DOHH2 (cell line): ENCODE measurements around the gene DNAJC15.

ENCODE experiments used
- CTCF ChIP-seq: fragments of 200-600 bp; sonication (generic); IDR thresholded peaks from one replicate; pipeline ENCODE4 v1.5.1; 2014; ENCODE audit warnings: antibody characterized with exemption, mild to moderate bottlenecking, low read depth, low read length; ENCODE audit not compliant: poor library complexity, severe bottlenecking
- EZH2phosphoT487 ChIP-seq: fragments of 200-600 bp; sonication (generic); IDR thresholded peaks from 2 replicates; pipeline ENCODE4 v1.6.1; 2017; ENCODE audit warnings: borderline replicate concordance, mild to moderate bottlenecking, antibody characterized with exemption, low read length, moderate library complexity, mixed read lengths

DNA sequence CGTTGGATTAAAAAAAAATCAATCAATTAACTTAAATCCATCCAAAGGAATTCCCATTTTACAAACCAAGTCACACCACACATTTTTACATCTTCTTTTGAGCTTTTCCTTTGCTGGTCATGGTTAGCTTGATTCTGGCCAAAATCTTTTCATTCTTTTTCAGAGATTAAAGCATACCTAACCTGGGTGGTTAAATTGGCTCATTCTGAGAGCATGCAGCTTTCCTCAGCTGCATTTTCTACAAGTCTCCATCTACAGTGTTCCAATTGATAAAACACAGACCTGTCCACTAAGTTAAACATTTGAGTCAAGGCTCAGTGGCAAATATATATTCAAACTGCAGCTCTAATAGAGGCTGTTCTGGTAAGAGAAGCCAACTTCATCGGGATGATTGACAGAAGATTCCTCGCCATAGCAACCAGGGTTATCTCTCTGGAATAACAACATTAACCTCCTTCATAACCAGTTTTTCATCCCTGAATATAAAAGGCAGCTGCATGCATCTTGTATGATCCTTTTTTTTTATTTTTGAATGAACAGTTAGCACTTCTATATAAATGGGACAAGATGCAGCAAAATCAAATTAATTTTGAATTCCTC, 106.2 kb downstream of the DNAJC15 start:
- TF ChIP-seq CTCF, result no peak
- no peak for TF ChIP-seq EZH2phosphoT487
